GM12891 (cell line): ENCODE results near the gene MED14.

ENCODE experiments used
- POLR2A ChIP-seq: IDR thresholded peaks from 2 replicates; pipeline ENCODE4 v1.6.1; 2011; ENCODE audit warnings: low read depth, low read length, control low read depth
- TAF1 ChIP-seq: IDR thresholded peaks from 2 replicates; pipeline ENCODE4 v1.6.1; 2011; ENCODE audit warnings: low read depth, low read length, control low read depth

- TF ChIP-seq POLR2A (no peak), TAF1 (no peak)
Observed at GRCh38 chrX:40719218-40719617, 16.1 kb downstream of the MED14 start.
